Dermis blood vessel endothelial cell (primary cell): ENCODE data around the gene CLEC20A. TPM values are rescaled to one million over a fixed set of nuclear protein-coding genes. Genes with fewer than 3 reads are reported as not detected.
A peak's percentile ranks its signal among the peaks of the same experiment; 100 is the strongest.

Source experiments
- DNase-seq: peaks from one replicate; pipeline ENCODE4 v3.0.0; 2010
- total RNA-seq: library from RNA; depleted of rRNA; stranded (reverse); fragments of >200 nt; gene quantifications from 2 replicates; pipeline ENCODE4 v1.2.3, GENCODE V29; 2014

CLEC20A gene
- total RNA-seq, 1 donor from 2014 or later = not detected

GRCh38 chr1:178467837-178468236, 28.9 kb downstream of the CLEC20A start:
- DNase-seq = no peak

GRCh38 chr1:178465011-178465410, 31.8 kb downstream of the CLEC20A start:
- DNase-seq = peak; percentile 23

- no peak for DNase-seq
Observed at GRCh38 chr1:178464566-178464965, 32.2 kb downstream of the CLEC20A start.

GRCh38 chr1:178464141-178464540, 32.6 kb downstream of the CLEC20A start:
- DNase-seq = no peak

- DNase-seq = no peak
Observed at GRCh38 chr1:178461701-178462100, 35.1 kb downstream of the CLEC20A start.

- DNase-seq = no peak
Observed at GRCh38 chr1:178461104-178461503, 35.7 kb downstream of the CLEC20A start.

- DNase-seq = no peak
Observed at GRCh38 chr1:178458203-178458602, 38.6 kb downstream of the CLEC20A start.

- no peak for DNase-seq
Observed at GRCh38 chr1:178457651-178458050, 39.1 kb downstream of the CLEC20A start.

GRCh38 chr1:178456472-178456871, 40.3 kb downstream of the CLEC20A start:
- no peak for DNase-seq

GRCh38 chr1:178452013-178452412, 44.8 kb downstream of the CLEC20A start:
- no peak for DNase-seq

- DNase-seq = no peak
Observed at GRCh38 chr1:178451529-178451928, 45.2 kb downstream of the CLEC20A start.

- no peak for DNase-seq
Observed at GRCh38 chr1:178450871-178451270, 45.9 kb downstream of the CLEC20A start.

- no peak for DNase-seq
Observed at GRCh38 chr1:178442925-178443324, 53.8 kb downstream of the CLEC20A start.

GRCh38 chr1:178438432-178438831, 58.3 kb downstream of the CLEC20A start:
- no peak for DNase-seq

- DNase-seq = no peak
Observed at GRCh38 chr1:178436899-178437298, 59.9 kb downstream of the CLEC20A start.

GRCh38 chr1:178434899-178435435, 61.8 kb downstream of the CLEC20A start:
- DNase-seq = no peak

- DNase-seq = no peak
Observed at GRCh38 chr1:178434360-178434759, 62.4 kb downstream of the CLEC20A start.

Other genes with a start within 250 kb of the CLEC20A start
- gene TEX35, start 16.1 kb upstream of the CLEC20A start, total RNA-seq = not detected in 2 replicates
- 38.5 and 57.9 TPM in 2 replicates for gene RALGPS2, start 228.3 kb upstream of the CLEC20A start, total RNA-seq